ENCODE data around the gene RPS6KB1.
A peak's percentile ranks its signal among the peaks of the same experiment; 100 is the strongest.
"Not testable (repeated sequence)": the region's sequence is repeated elsewhere in the genome, so short reads cannot be mapped to it uniquely, and the experiment has no call there.

RPS6KB1 gene

GRCh38 chr17:59892924-59893675 is at the start of gene RPS6KB1, which contains the start of gene TUBD1:
Gene RPS6KB1, plus strand, starts transcription at chr17:59893121. Its CDS starts 64 bp downstream, at chr17:59893185.
Gene TUBD1, minus strand, starts transcription at chr17:59892943. Its CDS starts 1,941 bp downstream, at chr17:59891002.
- TF ChIP-seq CTCF (IDR thresholded peaks at IDR 0.05), result no peak
- TF ChIP-seq ZFX (IDR thresholded peaks at IDR 0.05; ENCODE audit: borderline replicate concordance), result no peak
- peak within 1 kb of the TSS; percentile 85 for H3K27ac ChIP-seq

- TF ChIP-seq CTCF (IDR thresholded peaks at IDR 0.05) (no peak), ZFX (IDR thresholded peaks at IDR 0.05; ENCODE audit: borderline replicate concordance) (no peak)
- peak overlapping the region; percentile 100 for H3K27ac ChIP-seq
These were observed 47.9 kb upstream of the RPS6KB1 start for GRCh38 chr17:59844884-59845594.

GRCh38 chr17:59845595-59846393 is 47.1 kb upstream of the RPS6KB1 start:
- no peak for TF ChIP-seq CTCF (IDR thresholded peaks at IDR 0.05)
- TF ChIP-seq ZFX (IDR thresholded peaks at IDR 0.05; ENCODE audit: borderline replicate concordance), result no peak
- H3K27ac ChIP-seq, result peak overlapping the region; percentile 100

- TF ChIP-seq ZFX (IDR thresholded peaks at IDR 0.05; ENCODE audit: borderline replicate concordance), result no peak
- TF ChIP-seq CTCF (IDR thresholded peaks at IDR 0.05), result no peak
- peak overlapping the region; percentile 100 for H3K27ac ChIP-seq
These were observed 46.3 kb upstream of the RPS6KB1 start for GRCh38 chr17:59846394-59847165.

- peak overlapping the region; percentile 100 for H3K27ac ChIP-seq
- TF ChIP-seq CTCF (IDR thresholded peaks at IDR 0.05) (no peak), ZFX (IDR thresholded peaks at IDR 0.05; ENCODE audit: borderline replicate concordance) (no peak)
These were observed 44.6 kb upstream of the RPS6KB1 start for GRCh38 chr17:59848385-59848668.

- no peak for TF ChIP-seq CTCF (IDR thresholded peaks at IDR 0.05)
- no peak for TF ChIP-seq ZFX (IDR thresholded peaks at IDR 0.05; ENCODE audit: borderline replicate concordance)
- H3K27ac ChIP-seq, result peak overlapping the region; percentile 100
These were observed 44.1 kb upstream of the RPS6KB1 start for GRCh38 chr17:59848778-59849177.

- H3K27ac ChIP-seq, result not testable (repeated sequence)
These were observed 42.6 kb upstream of the RPS6KB1 start for GRCh38 chr17:59850311-59850710.

All from 22Rv1 (cell line).